ENCODE results near the gene ABHD2.
"Not testable (repeated sequence)": the region's sequence is repeated elsewhere in the genome, so short reads cannot be mapped to it uniquely, and the experiment has no call there.

The ABHD2 gene

DNA sequence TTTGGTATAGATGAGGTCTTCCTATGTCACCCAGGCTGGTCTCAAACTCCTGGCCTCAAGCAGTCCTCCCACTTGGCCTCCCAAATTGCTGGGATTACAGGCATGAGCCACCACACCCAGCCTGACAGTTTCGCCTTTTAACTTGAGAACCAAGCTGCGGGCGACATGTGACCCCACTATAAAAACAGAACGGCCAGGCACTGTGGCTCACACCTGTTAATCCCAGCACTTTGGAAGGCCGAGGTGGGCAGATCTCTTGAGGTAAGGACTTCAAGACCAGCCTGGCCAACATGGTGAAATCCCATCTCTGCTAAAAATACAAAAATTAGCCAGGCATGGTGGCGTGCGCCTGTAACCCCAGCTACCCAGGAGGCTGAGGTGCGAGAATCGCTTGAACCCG lies 52.9 kb downstream of the ABHD2 start:
- DNase-seq = not testable (repeated sequence)

GRCh38 chr15:89141885-89142284 lies 53.6 kb downstream of the ABHD2 start:
- no peak for DNase-seq

DNA sequence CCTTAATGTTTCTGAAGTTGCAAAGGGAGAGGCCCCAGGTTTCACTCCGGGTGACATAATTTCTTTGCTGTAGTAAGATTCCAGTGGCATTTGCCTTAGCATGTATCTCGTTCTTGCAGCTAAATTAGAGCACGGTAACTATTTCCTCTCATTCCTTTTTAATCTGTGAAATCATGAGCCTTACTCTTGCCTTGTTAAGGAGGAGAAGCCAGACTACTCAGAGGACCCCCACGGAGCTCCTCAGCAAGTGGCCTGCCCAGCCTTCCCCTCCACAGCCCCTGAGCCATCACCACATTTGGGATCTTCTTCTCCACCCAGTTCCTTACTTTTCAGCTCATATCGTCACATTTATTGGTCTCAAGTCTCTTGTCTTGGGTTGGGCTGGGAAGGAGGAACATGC lies 54.2 kb downstream of the ABHD2 start:
- no peak for DNase-seq

DNA sequence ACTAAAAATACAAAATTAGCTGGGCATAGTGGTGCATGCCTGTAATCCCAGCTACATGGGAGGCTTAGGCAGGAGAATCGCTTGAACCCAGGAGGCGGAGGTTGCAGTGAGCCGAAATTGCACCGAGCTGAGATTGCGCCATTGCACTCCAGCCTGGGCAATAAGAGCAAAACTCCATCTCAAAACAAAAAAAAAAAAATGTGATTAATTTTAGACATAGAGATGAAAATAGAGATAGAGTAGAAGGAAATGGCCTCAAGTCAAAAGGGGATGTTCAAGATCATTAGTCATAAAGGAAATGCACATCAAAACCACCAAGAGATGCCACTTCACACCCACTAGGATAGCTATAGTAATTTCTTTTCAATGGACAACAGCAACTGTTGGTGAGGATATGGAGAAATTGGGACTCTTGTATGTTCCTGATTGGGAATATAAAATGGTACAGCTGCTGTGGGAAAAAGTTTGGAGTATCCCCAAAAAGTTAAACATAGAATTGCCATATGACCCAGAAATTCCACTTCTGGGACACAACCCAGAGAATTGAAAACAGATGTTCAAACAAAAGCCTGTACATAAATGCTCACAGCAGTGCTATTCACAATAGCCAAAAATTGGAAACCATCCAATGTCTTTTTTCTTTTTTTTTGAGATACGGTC lies 55.4 kb downstream of the ABHD2 start:
- DNase-seq = peak; percentile 68

- DNase-seq = no peak
Measured at GRCh38 chr15:89144491-89144890, 56.2 kb downstream of the ABHD2 start.

GRCh38 chr15:89146366-89146765 lies 58.1 kb downstream of the ABHD2 start:
- DNase-seq = no peak

- DNase-seq = no peak
Measured at GRCh38 chr15:89148126-89148525, 59.9 kb downstream of the ABHD2 start.

DNA sequence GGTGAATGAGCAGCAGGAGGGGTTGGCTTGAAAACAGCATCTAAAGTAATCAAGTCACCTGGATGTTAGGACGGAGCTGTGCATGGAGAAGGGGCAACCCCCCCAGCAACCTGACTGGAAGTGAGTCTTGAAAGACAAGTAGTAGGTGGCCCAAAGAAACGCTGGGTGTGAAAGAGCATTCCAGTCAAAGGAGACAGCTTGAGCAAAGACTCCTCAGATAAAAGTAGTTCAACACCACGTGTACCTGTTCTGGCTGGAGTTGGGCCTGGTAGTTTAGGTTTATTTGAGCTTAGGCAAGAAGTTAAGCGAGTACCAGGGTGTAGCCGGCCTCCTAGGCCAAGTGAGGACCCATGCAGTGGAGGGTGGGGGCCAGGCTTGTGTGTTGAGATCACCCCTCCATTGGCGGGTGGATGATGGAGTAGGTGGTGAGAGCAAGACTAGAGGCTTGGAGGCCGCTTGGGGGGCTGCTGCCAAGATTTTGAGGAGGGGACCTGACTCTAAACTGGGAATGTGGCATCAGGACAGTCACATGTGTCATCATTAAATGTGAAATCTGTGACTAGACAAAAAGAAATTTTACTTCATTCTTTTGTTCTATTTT lies 61.3 kb downstream of the ABHD2 start:
- no peak for DNase-seq

DNA sequence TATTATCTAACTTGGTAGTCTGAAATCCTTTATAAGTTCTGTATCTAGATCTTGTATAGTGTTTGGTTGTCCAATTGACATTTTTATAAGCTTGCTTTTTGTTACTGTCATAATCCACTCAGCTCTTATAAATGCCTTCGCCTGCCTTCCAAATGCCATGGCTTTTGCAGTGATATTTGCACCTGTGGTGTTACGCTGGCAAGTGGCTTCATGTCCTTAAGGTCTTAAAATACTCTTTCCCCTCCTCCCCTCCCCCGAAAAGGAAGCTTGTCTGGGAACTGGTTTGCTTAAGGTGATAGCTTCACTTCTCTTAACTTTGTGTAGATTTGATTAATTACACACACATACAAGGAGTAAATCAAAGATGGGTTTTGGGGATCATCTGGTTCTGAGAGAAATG lies 62.0 kb downstream of the ABHD2 start:
- no peak for DNase-seq

GRCh38 chr15:89150762-89151664 lies 62.8 kb downstream of the ABHD2 start:
- no peak for DNase-seq

DNA sequence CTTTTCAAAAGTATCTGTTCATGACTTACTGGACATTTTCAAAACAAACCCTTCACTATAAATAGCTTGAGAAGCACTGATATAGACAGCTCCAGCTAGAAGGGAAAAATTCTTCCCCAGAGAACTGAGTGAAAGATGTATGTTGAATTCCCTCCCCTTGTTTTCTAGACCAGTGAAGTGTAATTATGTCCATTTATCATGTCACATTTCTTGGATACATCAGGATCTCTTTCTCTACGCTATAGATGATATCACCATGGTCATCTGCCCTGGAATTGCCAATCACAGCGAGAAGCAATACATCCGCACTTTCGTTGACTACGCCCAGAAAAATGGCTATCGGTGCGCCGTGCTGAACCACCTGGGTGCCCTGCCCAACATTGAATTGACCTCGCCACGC lies 66.9 kb downstream of the ABHD2 start:
- no peak for DNase-seq

GRCh38 chr15:89155656-89156055 lies 67.4 kb downstream of the ABHD2 start:
- DNase-seq = no peak

DNA sequence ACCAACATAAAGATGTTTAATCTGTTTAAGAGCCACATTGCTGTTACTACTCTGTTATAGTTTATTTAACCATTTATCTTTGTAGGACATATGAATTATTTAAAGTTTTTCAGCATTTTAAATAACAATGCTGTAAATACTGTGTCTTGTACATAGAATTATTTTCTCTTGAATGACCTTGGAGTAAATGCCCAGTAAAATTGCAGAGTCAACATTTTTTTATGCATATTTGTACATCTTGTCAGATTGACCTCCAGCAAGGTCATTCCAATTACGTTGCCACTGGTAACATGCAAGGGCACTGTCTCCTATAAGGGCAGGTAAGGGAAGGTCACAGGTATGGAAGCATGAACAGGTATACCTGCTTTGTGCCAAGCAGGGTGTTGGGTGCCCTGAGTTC lies 68.8 kb downstream of the ABHD2 start:
- DNase-seq = no peak

GRCh38 chr15:89157918-89158564 lies 69.8 kb downstream of the ABHD2 start:
- no peak for DNase-seq

DNA sequence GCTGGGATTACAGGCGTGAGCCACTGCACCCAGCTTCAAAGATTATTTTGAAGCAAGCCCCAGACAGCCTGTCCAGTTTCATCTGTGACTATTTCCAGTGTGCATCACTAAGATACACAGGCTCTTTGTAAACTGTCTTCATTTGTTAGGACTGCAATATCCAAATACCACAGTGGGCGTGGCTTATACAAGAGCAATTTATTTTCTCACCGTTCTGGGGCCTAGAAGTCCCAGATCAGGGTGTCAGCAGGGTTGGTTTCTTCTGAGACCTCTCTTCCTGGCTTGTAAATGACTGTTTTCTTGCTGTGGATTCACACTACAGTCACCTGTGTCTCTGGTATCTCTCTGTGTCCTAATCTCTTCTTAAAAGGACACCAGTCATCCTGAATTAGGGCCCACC lies 73.4 kb downstream of the ABHD2 start:
- DNase-seq = no peak

DNA sequence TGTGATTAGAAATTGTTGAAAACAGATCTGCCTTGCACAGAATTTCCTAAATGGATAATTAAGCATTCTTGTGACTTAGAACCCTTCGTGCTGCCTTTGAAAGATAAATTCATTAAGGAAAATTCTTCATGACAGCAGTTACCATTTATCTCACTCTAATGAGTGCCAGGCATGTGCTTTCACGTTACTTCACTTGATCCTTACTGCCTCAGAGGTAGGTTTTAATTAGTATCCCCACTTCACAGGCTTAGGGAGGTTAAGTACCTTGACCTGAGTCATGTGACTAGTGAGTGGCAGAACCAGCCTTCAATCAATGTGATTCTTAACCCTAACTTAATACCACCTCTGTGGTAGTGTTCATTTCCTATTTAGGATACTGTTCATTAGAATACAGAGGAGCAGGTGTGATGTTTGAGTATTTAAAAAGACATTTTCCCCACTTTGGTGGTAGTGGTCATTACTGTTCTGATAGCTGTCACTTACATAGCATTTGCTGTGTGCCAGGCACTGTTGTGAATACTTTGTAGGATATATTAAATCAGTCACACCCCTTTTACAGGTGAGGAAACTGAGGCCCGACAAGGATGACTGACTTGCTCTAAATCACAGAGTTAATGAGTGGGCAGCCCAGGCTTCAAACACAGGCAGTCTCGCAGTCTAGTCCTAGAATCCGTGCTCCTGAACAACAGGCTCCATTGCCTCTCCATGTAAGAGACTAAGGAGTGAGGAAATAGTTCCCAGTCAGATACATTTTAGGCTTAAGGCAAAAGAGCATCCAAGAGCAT lies 75.2 kb downstream of the ABHD2 start:
- DNase-seq = no peak

- no peak for DNase-seq
Measured at GRCh38 chr15:89164712-89165211, 76.5 kb downstream of the ABHD2 start.

DNA sequence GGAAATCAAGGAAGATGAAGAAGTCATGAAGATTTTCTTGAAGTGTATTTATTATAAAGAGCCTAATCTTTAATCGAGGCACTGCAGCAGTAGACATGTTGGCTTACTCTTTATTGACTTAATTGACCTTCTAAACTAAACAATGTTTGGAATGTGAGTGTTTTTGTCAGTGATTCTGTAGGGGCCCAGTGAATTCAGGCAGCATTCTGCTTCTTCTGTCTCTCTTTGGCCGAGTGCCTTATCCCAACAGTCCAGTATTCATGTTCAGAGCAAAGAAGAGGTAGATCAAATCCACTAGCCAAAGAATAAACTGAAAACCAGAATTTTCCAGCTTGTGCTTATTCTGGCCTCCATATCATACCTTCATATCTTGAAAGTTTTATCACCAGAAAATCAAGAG lies 77.4 kb downstream of the ABHD2 start:
- no peak for DNase-seq

DNA sequence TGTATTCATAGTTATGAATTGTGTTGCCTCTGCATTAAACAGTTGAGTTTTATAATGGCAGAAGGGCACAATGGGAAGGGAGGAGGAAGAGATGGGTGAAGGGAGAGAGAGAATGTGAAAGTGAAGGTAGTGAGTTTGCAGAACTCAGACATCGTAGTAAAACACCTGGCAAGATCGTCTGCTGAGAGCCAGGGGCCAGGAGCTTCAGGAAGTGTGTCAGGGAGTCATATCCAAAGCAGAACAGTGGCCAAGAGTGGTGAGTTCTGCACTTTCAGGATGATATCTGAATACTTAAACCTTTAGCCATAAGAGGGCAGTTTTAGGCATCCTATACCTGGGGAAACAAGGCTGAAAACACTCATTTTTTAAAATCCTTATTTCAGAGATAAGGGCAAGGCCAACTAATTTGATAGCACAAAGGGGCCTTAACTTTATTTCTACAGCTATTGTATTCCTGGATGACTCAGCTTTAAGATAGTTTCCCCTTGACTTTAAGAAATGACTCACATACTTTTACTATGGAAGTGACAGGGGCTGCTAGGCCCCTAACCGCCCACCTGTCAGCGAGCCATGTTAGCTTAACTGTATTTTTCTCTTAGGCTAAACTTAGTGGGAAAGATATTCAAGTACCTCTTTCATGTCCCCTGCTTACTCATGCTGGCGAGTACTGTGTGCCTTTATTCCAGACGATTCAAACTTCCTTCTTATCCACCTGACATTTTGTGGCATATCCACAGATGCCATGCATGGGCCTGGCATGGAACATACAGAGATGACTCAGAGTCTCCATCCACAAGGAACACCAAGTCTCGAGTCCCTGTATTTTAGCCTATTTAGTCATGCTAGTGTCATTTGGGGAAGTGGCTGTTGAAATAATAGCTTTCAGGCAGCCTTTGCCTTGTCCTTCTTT lies 79.3 kb downstream of the ABHD2 start:
- DNase-seq = no peak

GRCh38 chr15:89168316-89168833 lies 80.1 kb downstream of the ABHD2 start:
- DNase-seq = no peak

GRCh38 chr15:89170364-89170763 lies 82.1 kb downstream of the ABHD2 start:
- no peak for DNase-seq
